Hepatocyte (in vitro differentiated cells): ENCODE measurements around the gene NUB1. TPM values are rescaled to one million over a fixed set of nuclear protein-coding genes. Genes with fewer than 3 reads are reported as not detected.

Experiments used
- DNase-seq: peaks from one replicate; pipeline ENCODE4 v3.0.0-alpha.2; 2016; ENCODE audit warnings: low spot score
- H2AFZ ChIP-seq: fragments of 200-600 bp; sonication (generic); 2 replicates; pipeline ENCODE4 v1.6.0; 2016; ENCODE audit warnings: antibody characterized with exemption, mild to moderate bottlenecking
- H3K27ac ChIP-seq: fragments of 200-600 bp; sonication (generic); 2 replicates; pipeline ENCODE4 v1.5.1; 2016; ENCODE audit warnings: mild to moderate bottlenecking
- H3K27me3 ChIP-seq: fragments of 200-600 bp; sonication (generic); 2 replicates; pipeline ENCODE4 v1.6.1; 2016
- H3K36me3 ChIP-seq: fragments of 200-600 bp; sonication (generic); replicated peaks from 2 replicates; pipeline ENCODE4 v1.5.1; 2016; ENCODE audit warnings: low read depth; ENCODE audit not compliant: insufficient read depth
- H3K4me1 ChIP-seq: fragments of 200-600 bp; sonication (generic); 2 replicates; pipeline ENCODE4 v1.5.1; 2016; ENCODE audit warnings: mild to moderate bottlenecking, moderate library complexity; ENCODE audit not compliant: insufficient read depth
- H3K4me2 ChIP-seq: fragments of 200-600 bp; sonication (generic); 2 replicates; pipeline ENCODE4 v1.6.0; 2016
- H3K4me3 ChIP-seq: fragments of 200-600 bp; sonication (generic); 2 replicates; pipeline ENCODE4 v1.5.1; 2016; ENCODE audit warnings: mild to moderate bottlenecking
- H3K79me2 ChIP-seq: fragments of 200-600 bp; sonication (generic); 2 replicates; pipeline ENCODE4 v1.6.0; 2017; ENCODE audit warnings: mild to moderate bottlenecking
- H3K9me2 ChIP-seq: fragments of 200-600 bp; sonication (generic); replicated peaks from 2 replicates; pipeline ENCODE4 v1.6.0; 2017; ENCODE audit warnings: mild to moderate bottlenecking; ENCODE audit not compliant: insufficient read depth
- H3K9me3 ChIP-seq: fragments of 200-600 bp; sonication (generic); 2 replicates; pipeline ENCODE4 v1.5.1; 2016; ENCODE audit warnings: low read depth, mild to moderate bottlenecking
- H4K20me1 ChIP-seq: fragments of 200-600 bp; sonication (generic); 2 replicates; pipeline ENCODE4 v1.6.0; 2016; ENCODE audit warnings: mild to moderate bottlenecking; ENCODE audit not compliant: insufficient read depth, poor library complexity, severe bottlenecking
- EZH2 ChIP-seq: fragments of 200-600 bp; sonication (generic); IDR thresholded peaks from 2 replicates; pipeline ENCODE4 v1.6.1; 2016; ENCODE audit warnings: antibody characterized with exemption, mild to moderate bottlenecking, borderline replicate concordance
- EZH2phosphoT487 ChIP-seq: fragments of 200-600 bp; sonication (generic); IDR thresholded peaks from one replicate; pipeline ENCODE4 v1.6.1; 2018; ENCODE audit warnings: antibody characterized with exemption, mild to moderate bottlenecking, low read depth, moderate library complexity; ENCODE audit not compliant: unreplicated experiment, severe bottlenecking
- WGBS: methylation state at CpG from one replicate; pipeline ENCODE4 v1.1.6; 2016; ENCODE audit warnings: low lambda C conversion rate; ENCODE audit errors: missing lambda C conversion rate; 5-methylcytosine and 5-hydroxymethylcytosine counted together
- polyA plus RNA-seq: library from polyadenylated mRNA; unstranded; fragments of >200 nt; fragmentation: Nextera tagmentation; extraction: Ambion mirVana; gene quantifications from 2 replicates; pipeline ENCODE4 v1.2.1, GENCODE V29; 2016
- total RNA-seq: library from RNA; depleted of rRNA; stranded (reverse); fragments of >200 nt; gene quantifications from 2 replicates; pipeline ENCODE4 v1.2.3, GENCODE V29; 2014
- TF ChIP-seq, protein P1 (sequence below): fragments of 200-600 bp; sonication (generic); IDR thresholded peaks from 2 replicates; pipeline ENCODE4 v1.5.1; 2016; ENCODE audit warnings: antibody characterized with exemption, mild to moderate bottlenecking; ENCODE audit not compliant: poor library complexity

The NUB1 gene
- total and polyA plus RNA-seq, 2 experiments from 2014 or later: 28.4 to 38.6 TPM

DNA sequence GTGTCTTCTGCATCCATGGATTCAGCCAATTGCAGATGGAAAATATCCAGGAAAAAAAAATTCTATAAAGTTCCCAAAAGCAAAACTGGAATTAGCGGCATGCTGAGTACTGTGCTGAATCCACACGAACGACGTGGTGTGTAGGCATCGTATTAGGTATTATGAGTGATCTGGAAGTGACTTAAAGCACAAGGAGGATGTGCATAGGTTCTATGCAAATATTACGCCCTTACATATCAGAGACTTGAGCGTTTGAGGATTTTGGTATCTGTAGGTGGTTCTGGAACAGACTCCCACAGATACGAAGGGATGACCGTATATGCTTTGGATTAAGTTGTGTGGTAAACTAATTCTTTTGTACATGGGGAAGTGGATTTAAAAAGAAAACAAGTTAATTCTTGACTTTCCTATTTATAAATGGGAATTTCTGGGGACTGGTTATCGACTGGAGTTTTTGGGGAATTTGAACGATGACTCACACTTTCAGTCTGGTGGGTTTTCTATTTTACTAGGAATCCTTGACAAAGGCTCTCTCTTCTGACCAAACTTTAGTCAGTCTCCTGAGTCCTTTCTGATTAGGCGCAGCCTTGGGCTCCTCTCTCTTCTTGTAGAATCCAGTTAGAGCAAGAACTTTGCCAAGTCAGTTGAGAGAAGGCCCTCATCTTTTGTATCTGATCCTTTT is 5.4 kb upstream of the NUB1 start:
- Histone ChIP-seq H3K27ac (no peak overlapping the region), H3K9me3 (no peaks in the 10 kb centered on the region), H3K4me2 (no peak overlapping the region), H3K4me3 (no peak overlapping the region), H4K20me1 (no peaks in the 10 kb centered on the region), H3K9me2 (no peaks in the 10 kb centered on the region), H3K79me2 (no peaks in the 10 kb centered on the region), H2AFZ (no peak overlapping the region), H3K4me1 (no peaks in the 10 kb centered on the region), H3K27me3 (no peaks in the 10 kb centered on the region), H3K36me3 (no peaks in the 10 kb centered on the region)
- TF ChIP-seq EZH2phosphoT487: no peak
- no peak for TF ChIP-seq EZH2
- TF ChIP-seq, protein P1, sequence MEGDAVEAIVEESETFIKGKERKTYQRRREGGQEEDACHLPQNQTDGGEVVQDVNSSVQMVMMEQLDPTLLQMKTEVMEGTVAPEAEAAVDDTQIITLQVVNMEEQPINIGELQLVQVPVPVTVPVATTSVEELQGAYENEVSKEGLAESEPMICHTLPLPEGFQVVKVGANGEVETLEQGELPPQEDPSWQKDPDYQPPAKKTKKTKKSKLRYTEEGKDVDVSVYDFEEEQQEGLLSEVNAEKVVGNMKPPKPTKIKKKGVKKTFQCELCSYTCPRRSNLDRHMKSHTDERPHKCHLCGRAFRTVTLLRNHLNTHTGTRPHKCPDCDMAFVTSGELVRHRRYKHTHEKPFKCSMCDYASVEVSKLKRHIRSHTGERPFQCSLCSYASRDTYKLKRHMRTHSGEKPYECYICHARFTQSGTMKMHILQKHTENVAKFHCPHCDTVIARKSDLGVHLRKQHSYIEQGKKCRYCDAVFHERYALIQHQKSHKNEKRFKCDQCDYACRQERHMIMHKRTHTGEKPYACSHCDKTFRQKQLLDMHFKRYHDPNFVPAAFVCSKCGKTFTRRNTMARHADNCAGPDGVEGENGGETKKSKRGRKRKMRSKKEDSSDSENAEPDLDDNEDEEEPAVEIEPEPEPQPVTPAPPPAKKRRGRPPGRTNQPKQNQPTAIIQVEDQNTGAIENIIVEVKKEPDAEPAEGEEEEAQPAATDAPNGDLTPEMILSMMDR: no peak
- 80% methylated on average over 12 of the region's 12 CpGs for WGBS
- DNase-seq: no peak

DNA sequence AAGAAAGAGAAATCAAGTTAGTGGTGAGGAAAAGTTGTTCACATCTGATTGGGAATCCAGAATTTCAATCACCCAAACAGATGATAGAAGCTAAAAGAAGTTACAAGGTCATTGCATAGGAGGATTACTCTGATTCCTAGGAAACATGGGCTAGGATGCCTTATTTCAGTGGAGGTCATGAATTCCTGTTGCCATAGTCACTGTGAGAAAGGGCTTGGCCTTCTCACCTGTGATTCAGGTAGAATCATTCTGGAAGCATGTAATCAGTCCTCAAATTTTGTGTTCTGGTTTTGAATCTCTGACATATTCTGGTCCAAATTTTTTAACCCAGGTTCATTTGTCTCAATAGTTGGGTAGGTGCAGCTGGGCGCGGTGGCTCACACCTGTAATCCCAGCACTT is 4.3 kb upstream of the NUB1 start:
- no peaks in the 10 kb centered on the region for H3K9me2 ChIP-seq
- H3K4me1 ChIP-seq: no peaks in the 10 kb centered on the region
- 100% methylated on average over 2 of the region's 2 CpGs for WGBS
- H3K9me3 ChIP-seq: no peaks in the 10 kb centered on the region
- H3K36me3 ChIP-seq: no peaks in the 10 kb centered on the region
- H3K4me3 ChIP-seq: no peak overlapping the region
- TF ChIP-seq EZH2 (no peak), EZH2phosphoT487 (no peak)
- TF ChIP-seq, protein P1: no peak
- peaks cover 3% of the 10 kb centered on the region for H3K79me2 ChIP-seq
- no peaks in the 10 kb centered on the region for H4K20me1 ChIP-seq
- H3K27ac ChIP-seq: no peak overlapping the region
- no peak for DNase-seq
- H2AFZ ChIP-seq: no peak overlapping the region
- H3K27me3 ChIP-seq: no peaks in the 10 kb centered on the region
- no peak overlapping the region for H3K4me2 ChIP-seq

- Histone ChIP-seq H3K4me2 (no peak overlapping the region), H3K79me2 (peaks cover 18% of the 10 kb centered on the region), H3K4me1 (peaks cover 9% of the 10 kb centered on the region)
Measured at GRCh38 chr7:151338809-151339208, 2.8 kb upstream of the NUB1 start.

More at GRCh38 chr7:151338809-151339208, 2.8 kb upstream of the NUB1 start:
- no peaks in the 10 kb centered on the region for H3K27me3 ChIP-seq
- no peak overlapping the region for H3K27ac ChIP-seq
- H3K9me2 ChIP-seq: no peaks in the 10 kb centered on the region
- H2AFZ ChIP-seq: no peak overlapping the region
- no peaks in the 10 kb centered on the region for H4K20me1 ChIP-seq
- H3K36me3 ChIP-seq: no peaks in the 10 kb centered on the region
- no peaks in the 10 kb centered on the region for H3K9me3 ChIP-seq
- DNase-seq: no peak
- WGBS: 92% methylated on average over 3 of the region's 3 CpGs
- TF ChIP-seq, protein P1: no peak
- TF ChIP-seq EZH2phosphoT487: no peak
- no peak for TF ChIP-seq EZH2
- no peak overlapping the region for H3K4me3 ChIP-seq
